K562 (cell line): Measurements from ENCODE around the gene SEC24C.

Source experiments
- TAF1 ChIP-seq: IDR thresholded peaks from 2 replicates; pipeline ENCODE4 v1.6.1; 2011; ENCODE audit warnings: mild to moderate bottlenecking, low read length, moderate library complexity; ENCODE audit not compliant: insufficient read depth, control insufficient read depth, severe bottlenecking; ENCODE audit errors: extremely low read depth
- ZNF146 ChIP-seq: IDR thresholded peaks from one replicate; pipeline ENCODE4 v1.6.1; 2018; ENCODE audit warnings: missing compliant biosample characterization; ENCODE audit not compliant: unreplicated experiment

GRCh38 chr10:73743905-73744663 is at the start of gene SEC24C:
- TF ChIP-seq ZNF146 (no peak), TAF1 (peak; percentile 98)
